Stimulated activated effector memory CD8-positive, alpha-beta T cell treated with anti-CD3 and anti-CD28 coated beads, Interleukin-12 subunit alpha, Interleukin-12 subunit beta, amount 100 ng/mL, for 72 hours (primary cell): ENCODE results near the gene KRTAP3-3.
"Not testable (repeated sequence)": the region's sequence is repeated elsewhere in the genome, so short reads cannot be mapped to it uniquely, and the experiment has no call there.

Source experiments
- ATAC-seq: fragments of 150-1000 bp; cut with Tn5 transposase; 2 replicates; pipeline ENCODE4 v1.10.0; 2021
- DNase-seq, 2 donors: peaks; one replicate each; pipeline ENCODE4 v3.0.0; 2021 to 2022; ENCODE audit warnings: low spot score in 2 of 2
- H3K27ac Mint-ChIP-seq: one replicate; pipeline ENCODE4 v1.8.0; 2022; ENCODE audit warnings: mild to moderate bottlenecking, mixed read lengths
- H3K36me3 Mint-ChIP-seq: one replicate; pipeline ENCODE4 v1.8.0; 2022; ENCODE audit warnings: mild to moderate bottlenecking, mixed read lengths
- H3K4me1 Mint-ChIP-seq: one replicate; pipeline ENCODE4 v1.8.0; 2022; ENCODE audit warnings: mixed read lengths
- H3K4me3 Mint-ChIP-seq: one replicate; pipeline ENCODE4 v1.8.0; 2022; ENCODE audit warnings: mild to moderate bottlenecking, mixed read lengths
- H3K9me3 Mint-ChIP-seq: one replicate; pipeline ENCODE4 v1.8.0; 2022; ENCODE audit warnings: mixed read lengths

The KRTAP3-3 gene

DNA sequence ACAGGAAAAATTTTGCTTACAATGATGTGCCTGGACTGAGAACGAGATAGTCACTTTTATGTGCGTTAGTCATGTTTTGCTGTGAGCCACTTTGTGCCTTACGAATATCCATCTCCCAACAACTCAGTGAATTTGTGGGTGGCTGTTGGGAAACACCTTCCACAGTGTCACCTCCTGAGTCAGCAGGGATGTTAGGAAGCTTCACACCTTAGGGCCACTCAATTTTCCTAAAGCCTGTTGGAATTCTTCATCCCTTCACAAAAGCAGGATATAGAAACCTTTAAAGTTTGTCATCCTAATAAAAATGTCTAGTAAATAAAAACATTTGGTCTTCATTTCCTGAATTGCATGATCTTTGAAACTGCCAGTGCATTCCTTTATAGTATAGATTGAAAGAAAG lies 19.2 kb upstream of the KRTAP3-3 start:
- DNase-seq (no peak), ATAC-seq (no peak)
- no peaks in the 10 kb centered on the region for H3K36me3 Mint-ChIP-seq
- H3K9me3 Mint-ChIP-seq: no peaks in the 10 kb centered on the region
- no peaks in the 10 kb centered on the region for H3K4me1 Mint-ChIP-seq
- H3K4me3 Mint-ChIP-seq: no peak overlapping the region
- no peak overlapping the region for H3K27ac Mint-ChIP-seq

- no peak for ATAC-seq
- H3K36me3 Mint-ChIP-seq: no peaks in the 10 kb centered on the region
- no peak overlapping the region for H3K27ac Mint-ChIP-seq
- no peak overlapping the region for H3K4me3 Mint-ChIP-seq
- DNase-seq: no peak
- H3K4me1 Mint-ChIP-seq: no peaks in the 10 kb centered on the region
- no peaks in the 10 kb centered on the region for H3K9me3 Mint-ChIP-seq
Observed at GRCh38 chr17:41012326-41013120, 18.6 kb upstream of the KRTAP3-3 start.

- ATAC-seq (no peak), DNase-seq (no peak)
- no peaks in the 10 kb centered on the region for H3K36me3 Mint-ChIP-seq
- H3K4me3 Mint-ChIP-seq: no peak overlapping the region
- no peaks in the 10 kb centered on the region for H3K9me3 Mint-ChIP-seq
- H3K4me1 Mint-ChIP-seq: no peaks in the 10 kb centered on the region
- no peak overlapping the region for H3K27ac Mint-ChIP-seq
Observed at GRCh38 chr17:41010441-41010840, 16.5 kb upstream of the KRTAP3-3 start.

- ATAC-seq (no peak), DNase-seq (no peak)
- Mint-ChIP-seq H3K9me3 (no peaks in the 10 kb centered on the region), H3K27ac (no peak overlapping the region), H3K36me3 (no peaks in the 10 kb centered on the region), H3K4me1 (no peaks in the 10 kb centered on the region), H3K4me3 (no peak overlapping the region)
Observed at GRCh38 chr17:41009936-41010335, 16.0 kb upstream of the KRTAP3-3 start.

GRCh38 chr17:41009301-41009760 lies 15.4 kb upstream of the KRTAP3-3 start:
- H3K4me3 Mint-ChIP-seq: no peak overlapping the region

GRCh38 chr17:41008811-41009210 lies 14.8 kb upstream of the KRTAP3-3 start, which contains the start of gene KRTAP3-1:
Gene KRTAP3-1, minus strand, starts transcription at chr17:41009128. Its CDS starts 54 bp downstream, at chr17:41009074.
- no peaks in the 10 kb centered on the region for H3K36me3 Mint-ChIP-seq
- no peaks in the 10 kb centered on the region for H3K4me1 Mint-ChIP-seq
- no peak within 1 kb of the TSS for H3K27ac Mint-ChIP-seq
- H3K9me3 Mint-ChIP-seq: no peaks in the 10 kb centered on the region
- no peak within 1 kb of the TSS for H3K4me3 Mint-ChIP-seq
- ATAC-seq (peak; percentile 26), DNase-seq (no peak)

More at GRCh38 chr17:41009301-41009760, 15.4 kb upstream of the KRTAP3-3 start:
- H3K4me1 Mint-ChIP-seq: no peaks in the 10 kb centered on the region
- H3K27ac Mint-ChIP-seq: no peak overlapping the region
- no peak for ATAC-seq
- no peaks in the 10 kb centered on the region for H3K36me3 Mint-ChIP-seq
- H3K9me3 Mint-ChIP-seq: no peaks in the 10 kb centered on the region
- DNase-seq: no peak

- DNase-seq (no peak), ATAC-seq (no peak)
- Mint-ChIP-seq H3K4me3 (no peak overlapping the region), H3K9me3 (no peaks in the 10 kb centered on the region), H3K27ac (no peak overlapping the region), H3K36me3 (no peaks in the 10 kb centered on the region), H3K4me1 (no peaks in the 10 kb centered on the region)
Observed at GRCh38 chr17:41004397-41004796, 10.4 kb upstream of the KRTAP3-3 start.

DNA sequence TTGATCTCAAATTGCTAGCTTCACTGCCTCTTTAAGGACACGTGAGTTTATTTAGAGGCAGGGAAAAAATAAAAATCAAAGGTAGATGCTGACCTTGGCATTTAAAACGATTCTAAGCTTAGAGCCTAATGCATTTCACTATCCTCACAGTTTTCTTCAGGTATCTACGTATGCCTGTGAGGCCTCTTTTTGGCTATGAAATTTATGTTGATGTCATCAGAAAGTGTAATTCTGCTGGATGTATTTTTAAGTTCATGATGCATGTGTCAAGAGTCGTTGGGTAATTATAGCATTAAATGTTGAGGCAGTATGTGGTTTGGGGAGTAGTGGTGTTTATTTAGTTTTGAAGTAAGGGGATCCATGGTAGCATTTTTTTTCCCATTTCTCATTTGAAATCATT lies 10.0 kb upstream of the KRTAP3-3 start:
- no peaks in the 10 kb centered on the region for H3K36me3 Mint-ChIP-seq
- no peak overlapping the region for H3K27ac Mint-ChIP-seq
- ATAC-seq (no peak), DNase-seq (no peak)
- no peak overlapping the region for H3K4me3 Mint-ChIP-seq
- no peaks in the 10 kb centered on the region for H3K9me3 Mint-ChIP-seq
- H3K4me1 Mint-ChIP-seq: no peaks in the 10 kb centered on the region

DNA sequence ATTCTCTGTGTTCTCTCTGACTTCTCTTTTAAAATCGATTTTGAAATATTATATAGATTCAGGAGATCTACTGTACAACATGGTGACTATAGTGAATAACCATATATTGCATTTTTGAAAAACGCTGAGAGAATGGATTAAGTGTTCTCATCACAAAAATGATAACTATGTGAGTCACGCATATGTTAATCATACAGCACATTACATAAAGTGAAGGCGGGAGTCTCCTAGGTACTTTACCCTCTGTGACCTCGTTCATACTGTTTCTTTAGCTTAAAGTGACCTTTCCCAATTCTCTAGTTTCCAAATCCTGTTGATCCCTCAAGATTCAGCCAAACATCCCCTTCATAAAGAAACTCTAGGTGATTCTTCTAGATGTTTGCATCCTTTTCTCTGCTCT lies 8.8 kb upstream of the KRTAP3-3 start:
- Mint-ChIP-seq H3K4me3 (no peak overlapping the region), H3K27ac (no peak overlapping the region), H3K9me3 (no peaks in the 10 kb centered on the region), H3K36me3 (no peaks in the 10 kb centered on the region), H3K4me1 (no peaks in the 10 kb centered on the region)
- ATAC-seq: no peak
- no peak for DNase-seq

DNA sequence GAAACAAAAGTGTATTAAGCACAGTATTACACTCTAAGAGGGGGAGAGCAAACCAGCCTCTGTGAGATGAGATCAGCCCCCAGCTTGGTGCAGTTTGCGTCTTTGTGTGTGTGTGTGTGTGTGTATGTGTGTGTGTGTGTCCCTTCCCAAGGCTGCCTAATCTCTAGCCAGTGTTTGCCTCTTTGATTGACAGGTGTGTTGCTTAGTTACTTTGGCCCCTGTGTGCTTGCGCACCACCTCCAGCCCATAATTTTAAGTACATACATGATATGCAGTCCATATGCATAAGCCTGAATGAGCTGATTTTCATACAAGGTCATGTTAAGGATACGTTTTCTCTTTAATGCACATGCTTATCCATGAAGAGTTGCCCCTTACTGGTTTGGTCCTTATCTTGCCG lies 7.8 kb upstream of the KRTAP3-3 start:
- no peaks in the 10 kb centered on the region for H3K9me3 Mint-ChIP-seq

DNA sequence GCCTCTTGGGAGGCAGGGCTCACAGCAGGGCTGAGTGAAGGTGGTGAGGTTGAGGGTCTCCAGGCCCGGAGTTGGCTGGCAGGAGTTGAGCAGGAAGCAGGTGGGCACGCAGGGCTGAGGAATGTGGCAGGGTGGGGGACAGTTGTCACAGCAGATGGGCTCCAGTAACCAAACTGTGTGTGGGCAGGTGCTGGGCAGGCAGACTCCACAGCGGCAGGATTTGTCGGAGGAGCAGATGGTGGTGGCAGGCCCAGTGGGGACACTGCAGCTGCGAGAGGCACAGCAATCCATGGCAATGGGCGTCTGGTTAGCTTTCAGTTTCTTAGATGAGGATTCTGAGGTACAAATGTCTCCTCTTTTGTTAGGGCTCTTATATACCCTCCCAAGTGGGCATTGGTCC lies 5.6 kb upstream of the KRTAP3-3 start, which contains the start of gene KRTAP3-2:
TSS of gene KRTAP3-2 (minus strand) at position 344 of the 400 bp plus-strand sequence. CDS start at position 291, 53 bp downstream.
- H3K9me3 Mint-ChIP-seq, H3K4me1 Mint-ChIP-seq, DNase-seq, H3K4me3 Mint-ChIP-seq, ATAC-seq, H3K27ac Mint-ChIP-seq, H3K36me3 Mint-ChIP-seq: not testable (repeated sequence)

More for the DNA sequence above, 7.8 kb upstream of the KRTAP3-3 start:
- Mint-ChIP-seq H3K4me3 (no peak overlapping the region), H3K36me3 (no peaks in the 10 kb centered on the region), H3K27ac (no peak overlapping the region), H3K4me1 (no peaks in the 10 kb centered on the region)
- DNase-seq (no peak), ATAC-seq (no peak)

GRCh38 chr17:40997361-40997760 lies 3.4 kb upstream of the KRTAP3-3 start:
- Mint-ChIP-seq H3K9me3 (no peaks in the 10 kb centered on the region), H3K36me3 (no peaks in the 10 kb centered on the region), H3K4me1 (no peaks in the 10 kb centered on the region), H3K4me3 (no peak overlapping the region), H3K27ac (no peak overlapping the region)
- no peak for DNase-seq
- no peak for ATAC-seq

DNA sequence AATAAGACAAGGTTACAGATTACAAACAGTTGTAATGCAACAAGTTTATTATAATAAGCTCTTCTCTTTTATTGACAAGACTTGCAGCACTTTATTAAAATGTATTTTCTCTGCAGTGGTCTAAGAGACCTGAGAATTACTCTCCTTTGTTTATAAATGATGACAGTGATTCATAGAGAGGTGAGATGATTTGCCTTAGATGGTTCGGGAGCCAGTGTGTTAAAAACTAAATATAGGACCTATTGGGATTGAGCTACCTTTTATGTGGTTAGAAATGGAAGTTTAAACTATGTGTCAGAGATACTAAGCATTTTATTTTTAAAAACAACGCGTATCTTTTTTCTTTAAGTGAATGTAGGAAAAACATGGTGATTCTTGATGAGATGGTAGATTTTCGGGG lies 2.9 kb upstream of the KRTAP3-3 start:
- H3K36me3 Mint-ChIP-seq: no peaks in the 10 kb centered on the region
- DNase-seq: no peak
- ATAC-seq: no peak
- no peak overlapping the region for H3K4me3 Mint-ChIP-seq
- no peak overlapping the region for H3K27ac Mint-ChIP-seq
- H3K9me3 Mint-ChIP-seq: no peaks in the 10 kb centered on the region
- no peaks in the 10 kb centered on the region for H3K4me1 Mint-ChIP-seq

- ATAC-seq: no peak
- no peaks in the 10 kb centered on the region for H3K36me3 Mint-ChIP-seq
- no peaks in the 10 kb centered on the region for H3K4me1 Mint-ChIP-seq
- no peak for DNase-seq
- no peaks in the 10 kb centered on the region for H3K9me3 Mint-ChIP-seq
- no peak overlapping the region for H3K4me3 Mint-ChIP-seq
- no peak overlapping the region for H3K27ac Mint-ChIP-seq
Observed at GRCh38 chr17:40995116-40995515, 1.2 kb upstream of the KRTAP3-3 start.

- Mint-ChIP-seq H3K27ac (no peak overlapping the region), H3K4me1 (no peaks in the 10 kb centered on the region), H3K36me3 (no peaks in the 10 kb centered on the region), H3K9me3 (no peaks in the 10 kb centered on the region), H3K4me3 (no peak overlapping the region)
- no peak for ATAC-seq
- no peak for DNase-seq
Observed at GRCh38 chr17:40993084-40993483, 880 bp downstream of the KRTAP3-3 start.

DNA sequence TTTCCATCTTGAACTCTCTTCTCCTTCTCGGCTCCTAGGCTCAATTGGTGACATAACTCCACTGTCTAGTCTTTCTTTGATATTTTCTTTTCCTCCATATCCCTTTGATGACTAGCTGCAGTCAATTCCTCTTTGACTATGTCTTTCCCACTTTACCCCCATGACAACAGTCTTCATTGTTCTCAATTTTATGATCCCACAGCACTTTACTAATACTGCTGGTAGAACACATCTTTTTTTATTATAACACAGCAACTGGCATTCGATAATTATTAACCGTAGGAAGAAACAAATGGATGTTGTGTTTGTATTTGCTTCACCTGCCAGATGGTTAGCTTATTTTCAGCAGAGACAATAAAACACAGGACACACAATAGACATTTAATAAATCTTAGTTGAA lies 1.3 kb downstream of the KRTAP3-3 start:
- no peak overlapping the region for H3K4me3 Mint-ChIP-seq

More for the DNA sequence above, 1.3 kb downstream of the KRTAP3-3 start:
- no peak for ATAC-seq
- H3K4me1 Mint-ChIP-seq: no peaks in the 10 kb centered on the region
- DNase-seq: no peak
- H3K36me3 Mint-ChIP-seq: no peaks in the 10 kb centered on the region
- H3K9me3 Mint-ChIP-seq: no peaks in the 10 kb centered on the region
- no peak overlapping the region for H3K27ac Mint-ChIP-seq
